GM12878 (cell line): Measurements from ENCODE around the gene CDK2. TPM values are rescaled to one million over a fixed set of nuclear protein-coding genes. Genes with fewer than 3 reads are reported as not detected.
A peak's percentile ranks its signal among the peaks of the same experiment; 100 is the strongest.

Experiments
- ATAC-seq: fragments of 200-7000 bp; cut with Tn5 transposase; 3 replicates; pipeline ENCODE4 v1.9.1; 2020; ENCODE audit warnings: mild to moderate bottlenecking, moderate library complexity
- BruUV-seq: library from RNA; stranded (reverse); fragments of 400-500 nt; replicated peaks from 2 replicates; lab custom pipeline; 2021; lab: Mats Ljungman, UMichigan
- CTCF ChIA-PET: fragments of 300-600 bp; sonication (Branson Sonifier 250); formaldehyde crosslinking; extraction: SDS; loops from one replicate; lab custom pipeline; 2021; ENCODE audit warnings: inconsistent platforms; lab: Yijun Ruan, JAX
- POLR2A ChIA-PET: fragments of 350-600 bp; formaldehyde crosslinking; extraction: SDS; loops from one replicate; lab custom pipeline; 2021; ENCODE audit warnings: inconsistent platforms; lab: Charles Lee
- RAD21 ChIA-PET: fragments of 300-600 bp; sonication (Branson Sonifier 250); formaldehyde crosslinking; loops from one replicate; lab custom pipeline; 2023; ENCODE audit warnings: antibody characterized with exemption; ENCODE audit not compliant: unreplicated experiment; lab: Charles Lee
- SMC1A ChIA-PET: fragments of 300-600 bp; sonication (Branson Sonifier 250); formaldehyde crosslinking; loops from one replicate; lab custom pipeline; 2023; ENCODE audit not compliant: unreplicated experiment, uncharacterized antibody; lab: Charles Lee
- DNase-seq: peaks from one replicate; pipeline ENCODE4 v3.0.0-alpha.2; 2011; ENCODE audit warnings: low read depth, low spot score
- FAIRE-seq: peaks from 3 replicates; lab custom pipeline; 2011; peaks lifted over from hg19 to GRCh38; lab: Jason Lieb, UNC
- H2AFZ ChIP-seq: 2 replicates; pipeline ENCODE4 v1.6.0; 2011; ENCODE audit warnings: low read depth, low read length, control low read depth; ENCODE audit not compliant: control insufficient read depth
- H3K27ac ChIP-seq: 2 replicates; pipeline ENCODE4 v1.5.1; 2011; ENCODE audit warnings: control low read depth; ENCODE audit not compliant: control insufficient read depth, insufficient read depth
- H3K27me3 ChIP-seq, 2 experiments: replicated peaks in 1 of 2; 2 replicates each; pipeline versions ENCODE4 v1.6.0 to v1.6.1; 2011; ENCODE audit warnings: low read length in 1 of 2; ENCODE audit not compliant: control insufficient read depth in 2 of 2, insufficient read depth in 2 of 2
- H3K36me3 ChIP-seq, 2 experiments: 2 replicates each; pipeline ENCODE4 v1.5.1; 2011; ENCODE audit warnings: low read length in 1 of 2; ENCODE audit not compliant: control insufficient read depth in 2 of 2, insufficient read depth in 2 of 2
- H3K4me1 ChIP-seq: 2 replicates; pipeline ENCODE4 v1.6.1; 2011; ENCODE audit warnings: mild to moderate bottlenecking, low read length, moderate library complexity, mixed read lengths; ENCODE audit not compliant: control insufficient read depth, insufficient read depth
- H3K4me2 ChIP-seq: 2 replicates; pipeline ENCODE4 v1.6.0; 2011; ENCODE audit warnings: control low read depth; ENCODE audit not compliant: control insufficient read depth, insufficient read depth
- H3K4me3 ChIP-seq: fragments of 200-600 bp; sonication (generic); 2 replicates; pipeline ENCODE4 v1.5.1; 2016
- H3K79me2 ChIP-seq: 2 replicates; pipeline ENCODE4 v1.6.0; 2011; ENCODE audit warnings: low read length; ENCODE audit not compliant: control insufficient read depth, insufficient read depth
- H3K9ac ChIP-seq: 2 replicates; pipeline ENCODE4 v1.8.0; 2011; ENCODE audit warnings: low read length, control low read depth, mixed read lengths; ENCODE audit not compliant: control insufficient read depth, insufficient read depth
- H3K9me3 ChIP-seq: replicated peaks from 3 replicates; pipeline ENCODE4 v1.5.1; 2011; ENCODE audit warnings: mild to moderate bottlenecking, low read length; ENCODE audit not compliant: control insufficient read depth, insufficient read depth
- H4K20me1 ChIP-seq: 2 replicates; pipeline ENCODE4 v1.6.0; 2011; ENCODE audit not compliant: control insufficient read depth, insufficient read depth
- RELB ChIP-seq: fragments of 450-650 bp; IDR thresholded peaks from 2 replicates; pipeline ENCODE4 v1.6.1; 2017; ENCODE audit warnings: low read depth, mild to moderate bottlenecking, moderate library complexity
- RUNX3 ChIP-seq: IDR thresholded peaks from 2 replicates; pipeline ENCODE4 v1.6.1; 2012; ENCODE audit warnings: low read length, inconsistent platforms
- WGBS: methylation state at CpG from one replicate; pipeline ENCODE4 v1.1.6; 2016; ENCODE audit warnings: low lambda C conversion rate; ENCODE audit not compliant: insufficient replicate concordance, insufficient coverage; ENCODE audit errors: missing lambda C conversion rate; 5-methylcytosine and 5-hydroxymethylcytosine counted together
- in situ Hi-C: fragments of 300-500 bp; cut with MboI; formaldehyde crosslinking; loops from 9 replicates; pipeline ENCODE4 v1.14.3; 2018; ENCODE audit warnings: mixed read lengths
- intact Hi-C: fragments of 100-400 bp; cut with micrococcal nuclease; formaldehyde crosslinking; loops from one replicate; pipeline ENCODE4 v1.14.2; 2022; ENCODE audit not compliant: unreplicated experiment
- polyA plus RNA-seq, 11 experiments: library from polyadenylated mRNA; depleted of rRNA in 4 of 11; unstranded in 6 of 11; stranded (reverse) in 5 of 11; fragments of >200 nt; fragmentation: Nextera tagmentation in 4 of 11; fragmentation: Illumina TruSeq in 1 of 11; extraction: Ambion mirVana in 4 of 11; extraction: Trizol in 1 of 11; gene quantifications; 1 replicate in 1 of 11; 2 replicates in 10 of 11; pipeline versions ENCODE4 v1.2.1 to v1.2.3, GENCODE V29; 2011 to 2016; ENCODE audit warnings: inconsistent platforms in 2 of 11, missing spikeins in 2 of 11, low read depth in 1 of 11
- total RNA-seq, 4 experiments: library from RNA; depleted of rRNA in 3 of 4; stranded (reverse); fragments of >200 nt in 3 of 4; fragmentation: Illumina TruSeq in 1 of 4; extraction: Trizol in 1 of 4; gene quantifications; 2 replicates each; pipeline versions ENCODE4 v1.2.1 to v1.2.3, GENCODE V29; 2013 to 2021
- TF ChIP-seq, protein P1 (sequence below): IDR thresholded peaks from 2 replicates; pipeline ENCODE4 v1.6.1; 2012; ENCODE audit warnings: mild to moderate bottlenecking, low read depth, low read length

Gene CDK2
- total and polyA plus RNA-seq, 10 of the 15 experiments (the other 5 are each of a cell fraction or from before 2014, with no cell fraction given): 13.1 to 138 (median 82.2) TPM

DNA sequence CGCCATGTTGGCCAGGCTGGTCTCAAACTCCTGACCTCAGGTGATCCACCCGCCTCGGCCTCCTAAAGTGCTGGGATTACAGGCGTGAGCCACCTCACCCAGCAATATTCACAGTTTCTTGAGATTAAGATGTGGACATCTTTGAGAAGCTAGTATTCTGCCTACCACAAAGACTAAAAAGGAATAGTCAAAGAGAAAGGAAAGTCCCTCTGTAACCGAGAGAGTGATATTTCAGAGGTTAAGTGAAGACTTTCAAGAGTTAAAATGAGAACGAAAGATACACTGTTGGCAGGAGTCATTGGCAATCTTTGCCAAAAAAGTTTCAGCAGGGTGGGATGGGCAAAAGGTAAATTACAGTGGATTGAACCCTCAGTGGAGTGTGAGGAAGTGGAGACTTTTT lies 20.1 kb upstream of the CDK2 start:
- CTCF ChIA-PET: interaction anchor here (1.2 to 4.0 kb wide), 3 partner anchors 13 to 208 kb away, joined by 3 to 31 read pairs (median 5); no protein-coding TSS in a partner anchor
- H3K79me2 ChIP-seq: no peaks in the 10 kb centered on the region
- H3K9me3 ChIP-seq: no peaks in the 10 kb centered on the region
- 0 out of 2 replicates have a peak overlapping the region, but pooled peaks have one; percentile 29 for H3K9ac ChIP-seq
- TF ChIP-seq RELB (peak; percentile 73), RUNX3 (peak; percentile 47; the same call in 1 of the 2 replicates)
- TF ChIP-seq, protein P1, sequence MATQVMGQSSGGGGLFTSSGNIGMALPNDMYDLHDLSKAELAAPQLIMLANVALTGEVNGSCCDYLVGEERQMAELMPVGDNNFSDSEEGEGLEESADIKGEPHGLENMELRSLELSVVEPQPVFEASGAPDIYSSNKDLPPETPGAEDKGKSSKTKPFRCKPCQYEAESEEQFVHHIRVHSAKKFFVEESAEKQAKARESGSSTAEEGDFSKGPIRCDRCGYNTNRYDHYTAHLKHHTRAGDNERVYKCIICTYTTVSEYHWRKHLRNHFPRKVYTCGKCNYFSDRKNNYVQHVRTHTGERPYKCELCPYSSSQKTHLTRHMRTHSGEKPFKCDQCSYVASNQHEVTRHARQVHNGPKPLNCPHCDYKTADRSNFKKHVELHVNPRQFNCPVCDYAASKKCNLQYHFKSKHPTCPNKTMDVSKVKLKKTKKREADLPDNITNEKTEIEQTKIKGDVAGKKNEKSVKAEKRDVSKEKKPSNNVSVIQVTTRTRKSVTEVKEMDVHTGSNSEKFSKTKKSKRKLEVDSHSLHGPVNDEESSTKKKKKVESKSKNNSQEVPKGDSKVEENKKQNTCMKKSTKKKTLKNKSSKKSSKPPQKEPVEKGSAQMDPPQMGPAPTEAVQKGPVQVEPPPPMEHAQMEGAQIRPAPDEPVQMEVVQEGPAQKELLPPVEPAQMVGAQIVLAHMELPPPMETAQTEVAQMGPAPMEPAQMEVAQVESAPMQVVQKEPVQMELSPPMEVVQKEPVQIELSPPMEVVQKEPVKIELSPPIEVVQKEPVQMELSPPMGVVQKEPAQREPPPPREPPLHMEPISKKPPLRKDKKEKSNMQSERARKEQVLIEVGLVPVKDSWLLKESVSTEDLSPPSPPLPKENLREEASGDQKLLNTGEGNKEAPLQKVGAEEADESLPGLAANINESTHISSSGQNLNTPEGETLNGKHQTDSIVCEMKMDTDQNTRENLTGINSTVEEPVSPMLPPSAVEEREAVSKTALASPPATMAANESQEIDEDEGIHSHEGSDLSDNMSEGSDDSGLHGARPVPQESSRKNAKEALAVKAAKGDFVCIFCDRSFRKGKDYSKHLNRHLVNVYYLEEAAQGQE: no peak
- TF ChIP-seq, all 136 proteins: peak for 2
- in situ Hi-C loops: no loop called here
- Histone ChIP-seq H4K20me1 (no peaks in the 10 kb centered on the region), H3K4me2 (peak overlapping the region; percentile 59), H2AFZ (no peak overlapping the region), H3K27me3 (no peaks in the 10 kb centered on the region), H3K27ac (peak overlapping the region; percentile 61), H3K4me1 (peaks cover 15% of the 10 kb centered on the region), H3K36me3 (peaks cover 0 to 16% of the 10 kb centered on the region in 2 experiments; a peak in 2 of 4 replicates), H3K4me3 (0 out of 2 replicates have a peak overlapping the region, but pooled peaks have one; percentile 24)
- BruUV-seq: no TSS peak
- intact Hi-C loops: no loop called here
- RAD21 ChIA-PET: interaction anchor here (0.7 to 2.0 kb wide), 4 partner anchors 27 to 209 kb away, joined by 3 to 8 read pairs (median 4); partner anchors contain the start of gene RAB5B
- POLR2A ChIA-PET: interaction anchor here (0.6 to 1.2 kb wide), 5 partner anchors 13 to 648 kb away, joined by 3 to 7 read pairs (median 5); partner anchors contain the start of gene RAB5B
- no peak for DNase-seq
- peak; percentile 97 for ATAC-seq
- WGBS: 45% methylated on average over 6 of the region's 6 CpGs
- SMC1A ChIA-PET: interaction anchor here (1.1 to 1.7 kb wide), 4 partner anchors 12 to 208 kb away, joined by 3 to 6 read pairs (median 4); partner anchors contain the start of gene RAB5B
- no peak for FAIRE-seq
